ENCODE data around the gene APBA2.

APBA2 gene

DNA sequence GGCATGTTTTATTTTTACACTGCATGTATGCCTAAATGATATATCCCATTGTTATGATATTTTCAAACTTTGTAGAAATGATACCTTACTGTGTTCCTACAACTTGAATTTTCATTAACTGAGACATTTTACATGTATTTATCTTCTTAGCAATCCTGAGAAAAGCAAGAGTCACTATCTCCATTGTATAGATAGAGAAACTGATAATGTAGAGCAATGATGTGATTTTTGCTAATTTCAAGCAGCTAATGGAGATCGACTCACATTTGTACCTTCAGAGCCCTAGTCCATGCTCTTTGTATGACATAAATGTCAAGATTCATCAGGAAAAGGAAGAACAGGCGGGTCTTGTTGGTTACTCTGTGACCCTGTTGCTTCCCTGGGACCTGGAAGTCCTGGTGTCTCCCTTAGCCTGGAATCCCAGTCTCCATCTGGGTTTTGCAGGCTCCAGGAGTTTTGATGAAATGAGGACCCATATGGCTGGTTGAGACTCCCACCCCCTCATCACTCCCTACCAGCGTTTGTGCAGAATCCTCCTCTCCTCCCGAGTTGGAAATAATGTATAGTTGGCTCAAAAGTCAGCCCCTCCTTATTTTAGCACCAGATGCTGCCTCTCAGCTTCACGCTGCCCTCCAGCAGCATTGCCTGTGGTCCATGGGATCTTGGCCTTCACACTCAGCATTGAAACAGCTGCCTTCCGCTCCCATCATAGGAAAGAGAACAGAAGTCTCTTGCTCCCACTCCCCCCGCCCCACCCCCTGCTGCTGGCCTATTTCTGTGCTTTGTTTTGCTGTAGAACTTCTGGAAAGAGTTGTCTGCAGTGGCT lies 67.1 kb downstream of the APBA2 start:
- TF ChIP-seq POLR2A (IDR thresholded peaks at IDR 0.05; ENCODE audit: low read length): no peak
- no peak for TF ChIP-seq GATA1 (IDR thresholded peaks at IDR 0.05; ENCODE audit: low read depth, low read length)
- DNase-seq: no peak

GRCh38 chr15:28953573-28954195 lies 67.9 kb downstream of the APBA2 start:
- DNase-seq: no peak
- TF ChIP-seq GATA1 (IDR thresholded peaks at IDR 0.05; ENCODE audit: low read depth, low read length) (no peak), POLR2A (IDR thresholded peaks at IDR 0.05; ENCODE audit: low read length) (no peak)

DNA sequence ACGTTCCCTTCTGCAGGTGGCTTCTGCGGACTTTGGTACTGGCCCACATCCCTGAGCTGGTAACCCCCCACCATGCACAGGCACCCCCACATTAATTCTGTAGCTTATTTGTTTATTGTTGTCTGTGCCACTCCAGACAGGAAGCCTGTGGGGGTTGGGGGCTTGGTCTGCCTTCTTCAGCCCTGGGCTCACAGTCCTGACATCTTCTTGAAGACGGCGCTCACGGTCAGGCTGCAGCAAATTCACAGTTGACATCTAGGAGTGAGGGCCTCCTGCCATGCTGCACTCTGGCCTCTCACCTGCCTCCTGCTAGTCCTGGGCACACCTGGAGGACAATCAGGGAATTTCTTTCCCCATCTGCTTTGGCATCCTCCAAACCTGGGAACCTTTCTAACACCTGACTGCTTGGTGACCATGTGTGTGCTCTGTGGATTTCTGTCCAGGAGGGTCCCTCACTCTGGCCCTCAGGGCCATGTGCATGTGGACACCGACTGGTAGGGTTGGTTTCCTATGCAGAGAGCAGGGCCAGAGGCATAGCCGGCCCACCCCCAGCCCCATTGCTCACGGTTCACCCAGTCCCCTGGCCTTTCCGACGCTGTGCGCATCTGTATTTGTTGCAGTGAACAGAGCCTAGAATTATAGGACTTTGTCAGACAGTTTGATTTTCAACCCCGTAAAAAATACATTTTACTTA lies 68.8 kb downstream of the APBA2 start:
- no peak for DNase-seq
- TF ChIP-seq POLR2A (IDR thresholded peaks at IDR 0.05; ENCODE audit: low read length) (no peak), GATA1 (IDR thresholded peaks at IDR 0.05; ENCODE audit: low read depth, low read length) (no peak)

- TF ChIP-seq GATA1 (IDR thresholded peaks at IDR 0.05; ENCODE audit: low read depth, low read length) (no peak), POLR2A (IDR thresholded peaks at IDR 0.05; ENCODE audit: low read length) (no peak)
- DNase-seq: no peak
These were observed 69.6 kb downstream of the APBA2 start for GRCh38 chr15:28955160-28955992.

DNA sequence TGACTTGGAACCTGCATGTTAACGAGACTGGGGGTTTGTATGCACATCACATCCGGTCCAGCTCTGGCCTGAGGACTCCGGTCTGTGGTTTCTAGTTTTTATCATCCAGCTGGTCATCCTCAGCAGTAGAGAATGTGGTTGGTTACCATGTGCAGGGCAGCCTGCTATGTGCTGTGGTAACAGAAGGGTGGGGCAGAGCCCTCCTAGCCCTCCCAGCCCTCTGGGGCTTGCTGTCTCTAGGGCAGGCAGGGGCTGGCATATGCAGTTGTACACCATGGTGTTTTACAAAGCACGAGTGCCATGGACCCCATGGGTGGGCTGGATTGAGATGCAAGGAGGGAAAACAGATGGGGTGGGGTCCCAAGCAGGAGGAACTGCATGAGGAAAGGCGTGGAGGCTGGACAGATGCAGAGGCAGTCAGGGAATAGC lies 70.2 kb downstream of the APBA2 start:
- no peak for DNase-seq
- no peak for TF ChIP-seq GATA1 (IDR thresholded peaks at IDR 0.05; ENCODE audit: low read depth, low read length)
- TF ChIP-seq POLR2A (IDR thresholded peaks at IDR 0.05; ENCODE audit: low read length): no peak

DNA sequence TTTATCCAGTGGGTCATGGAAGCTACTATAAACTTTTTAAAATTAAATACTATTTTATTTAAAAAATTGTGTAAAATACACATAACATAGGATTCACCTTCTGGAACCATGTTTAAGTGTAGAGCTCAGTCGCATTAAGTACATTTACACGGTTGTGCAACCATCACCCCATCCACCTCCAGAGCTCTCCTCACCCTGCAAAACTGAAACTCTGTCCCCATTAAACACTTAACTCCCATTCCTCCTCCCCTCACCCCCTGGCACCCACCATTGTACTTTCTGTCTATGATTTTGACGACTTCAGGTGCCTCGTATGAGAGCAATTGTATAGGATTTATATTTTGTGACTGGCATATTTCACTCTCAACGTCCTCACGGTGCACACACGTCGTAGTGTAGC lies 70.7 kb downstream of the APBA2 start:
- TF ChIP-seq POLR2A (IDR thresholded peaks at IDR 0.05; ENCODE audit: low read length) (no peak), GATA1 (IDR thresholded peaks at IDR 0.05; ENCODE audit: low read depth, low read length) (no peak)
- no peak for DNase-seq

DNA sequence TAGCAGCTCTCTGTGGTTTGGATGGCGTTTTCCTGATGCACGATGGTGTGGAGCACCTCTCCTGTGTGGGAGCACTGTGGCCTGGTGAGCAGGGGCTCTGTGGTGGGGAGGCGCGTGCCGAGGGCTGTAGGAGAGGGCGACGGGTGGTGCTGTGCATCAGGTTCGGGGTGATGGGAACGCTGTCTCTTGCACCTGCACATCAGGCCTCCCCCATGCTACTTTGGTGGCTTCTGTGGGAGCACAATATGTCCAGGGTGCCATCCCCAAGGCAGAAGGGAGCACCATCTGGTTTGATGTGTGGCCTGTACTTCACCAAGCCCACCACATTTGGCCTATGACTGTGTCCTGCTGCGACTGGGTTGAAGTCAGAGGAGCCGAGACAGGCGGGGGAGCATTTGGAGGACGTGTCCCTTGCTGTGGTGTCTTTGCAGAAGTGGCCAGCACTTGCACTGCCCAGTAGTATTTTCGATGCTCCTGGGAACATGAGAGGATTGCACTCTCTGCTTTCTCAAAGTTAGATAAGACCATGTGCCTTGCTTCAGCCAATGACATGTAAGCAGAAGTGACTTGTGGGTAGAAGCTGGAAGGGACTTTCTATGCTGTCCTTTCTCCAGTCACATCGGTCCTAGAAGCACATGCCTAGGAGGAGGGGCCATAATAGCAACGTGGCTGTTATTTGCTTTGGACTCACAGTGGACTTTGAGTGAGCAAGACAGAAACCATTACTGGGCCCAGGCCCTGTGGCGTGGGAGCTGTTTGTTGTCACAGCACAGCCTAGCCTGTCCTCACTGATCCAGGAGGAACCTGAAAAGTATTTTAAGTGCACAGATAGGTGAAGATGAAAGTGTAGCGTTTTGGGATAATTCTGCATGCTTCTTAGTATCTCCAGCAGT lies 72.1 kb downstream of the APBA2 start:
- DNase-seq: no peak
- TF ChIP-seq POLR2A (IDR thresholded peaks at IDR 0.05; ENCODE audit: low read length) (no peak), GATA1 (IDR thresholded peaks at IDR 0.05; ENCODE audit: low read depth, low read length) (no peak)

DNA sequence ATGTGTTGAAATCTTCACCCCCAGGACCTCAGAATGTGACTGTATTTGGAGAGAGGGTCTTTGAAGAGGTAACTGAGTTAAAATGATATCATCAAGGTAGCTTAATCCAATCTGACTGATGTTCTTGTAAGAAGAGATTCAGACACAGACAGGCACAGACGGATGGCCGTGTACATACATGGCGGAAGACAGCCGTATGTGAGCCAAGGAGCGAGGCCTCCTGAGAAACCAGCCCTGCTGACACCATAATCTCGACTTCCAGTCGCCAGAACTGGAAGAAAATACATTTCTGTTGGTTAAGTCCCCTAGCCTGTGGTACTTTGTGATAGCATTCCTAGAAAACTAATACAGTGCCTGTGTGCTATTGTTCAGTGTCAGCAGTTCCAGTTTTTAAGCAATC lies 73.6 kb downstream of the APBA2 start:
- DNase-seq: no peak
- TF ChIP-seq POLR2A (IDR thresholded peaks at IDR 0.05; ENCODE audit: low read length) (no peak), GATA1 (IDR thresholded peaks at IDR 0.05; ENCODE audit: low read depth, low read length) (no peak)

DNA sequence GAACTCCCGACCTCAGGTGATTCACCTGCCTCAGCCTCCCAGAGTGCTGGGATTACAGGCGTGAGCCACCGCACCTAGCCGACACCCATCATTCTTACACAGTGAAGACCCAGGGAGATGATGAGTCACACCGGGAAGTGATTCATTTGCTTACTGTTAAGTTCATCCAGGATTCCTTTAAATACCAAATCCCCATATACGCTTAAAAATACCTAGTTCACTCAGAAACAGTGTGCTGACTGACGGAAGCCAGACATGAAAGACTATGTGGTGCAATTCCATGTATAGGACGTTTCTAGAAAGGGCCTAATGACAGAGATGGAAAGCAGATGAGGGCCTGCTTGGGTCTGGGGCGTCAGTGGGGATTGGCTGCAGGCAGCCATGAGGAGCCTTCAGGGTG lies 75.2 kb downstream of the APBA2 start:
- TF ChIP-seq POLR2A (IDR thresholded peaks at IDR 0.05; ENCODE audit: low read length) (no peak), GATA1 (IDR thresholded peaks at IDR 0.05; ENCODE audit: low read depth, low read length) (no peak)
- no peak for DNase-seq

GRCh38 chr15:28961391-28961790 lies 75.6 kb downstream of the APBA2 start:
- TF ChIP-seq GATA1 (IDR thresholded peaks at IDR 0.05; ENCODE audit: low read depth, low read length): no peak
- no peak for TF ChIP-seq POLR2A (IDR thresholded peaks at IDR 0.05; ENCODE audit: low read length)
- DNase-seq: no peak

DNA sequence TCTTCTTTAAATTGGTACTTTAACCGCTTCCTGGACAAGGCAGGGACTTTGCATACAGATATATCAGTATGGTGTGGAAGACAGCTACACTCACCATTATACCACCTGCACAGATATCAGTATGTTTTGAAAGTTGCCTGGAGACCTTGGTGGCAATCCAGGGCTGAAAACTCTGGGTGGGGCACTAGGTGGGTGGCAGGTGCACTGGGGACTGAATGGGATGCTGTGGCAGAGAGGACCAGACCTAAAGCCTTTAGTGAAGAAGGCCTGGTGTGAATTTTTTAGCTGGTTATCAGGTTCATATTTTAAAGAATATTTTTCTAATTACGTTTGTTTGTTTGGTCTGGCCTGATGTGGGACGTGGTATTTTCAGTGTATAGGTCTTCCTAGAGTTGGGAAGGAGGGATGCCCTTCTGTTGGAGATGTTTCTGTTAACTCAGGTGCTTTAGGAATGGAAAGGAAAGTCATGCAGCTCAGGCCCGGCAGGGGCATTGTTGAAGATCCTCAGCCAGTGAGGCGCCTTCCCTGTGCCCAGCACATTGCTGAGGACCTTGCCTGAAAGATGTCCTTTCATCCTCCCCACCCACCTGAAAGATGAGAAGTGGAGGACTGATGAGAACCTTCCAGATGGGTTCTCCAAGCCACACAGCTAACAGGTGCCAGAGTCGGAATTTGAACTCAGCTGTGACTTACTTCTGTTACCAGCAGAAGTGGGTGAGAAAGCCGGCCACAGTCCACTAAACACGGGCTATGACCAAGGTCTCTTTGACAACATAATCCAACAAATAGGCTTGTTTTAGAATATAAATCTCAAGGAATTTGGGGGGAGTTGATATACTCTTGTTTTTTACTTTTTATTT lies 77.3 kb downstream of the APBA2 start:
- no peak for TF ChIP-seq POLR2A (IDR thresholded peaks at IDR 0.05; ENCODE audit: low read length)
- TF ChIP-seq GATA1 (IDR thresholded peaks at IDR 0.05; ENCODE audit: low read depth, low read length): no peak

GRCh38 chr15:28963711-28964081 lies 77.9 kb downstream of the APBA2 start:
- no peak for DNase-seq
- TF ChIP-seq POLR2A (IDR thresholded peaks at IDR 0.05; ENCODE audit: low read length): no peak
- TF ChIP-seq GATA1 (IDR thresholded peaks at IDR 0.05; ENCODE audit: low read depth, low read length): no peak

More for the DNA sequence above, 77.3 kb downstream of the APBA2 start:
- no peak for DNase-seq
